GM19043 (cell line): ENCODE measurements around the gene SESN1.
"Not testable (repeated sequence)": the region's sequence is repeated elsewhere in the genome, so short reads cannot be mapped to it uniquely, and the experiment has no call there.

Source experiments
- ATAC-seq: cut with Tn5 transposase; IDR thresholded peaks from one replicate; pipeline ENCODE4 v1.9.1; 2021; ENCODE audit warnings: low read depth; ENCODE audit not compliant: unreplicated experiment

SESN1 gene

DNA sequence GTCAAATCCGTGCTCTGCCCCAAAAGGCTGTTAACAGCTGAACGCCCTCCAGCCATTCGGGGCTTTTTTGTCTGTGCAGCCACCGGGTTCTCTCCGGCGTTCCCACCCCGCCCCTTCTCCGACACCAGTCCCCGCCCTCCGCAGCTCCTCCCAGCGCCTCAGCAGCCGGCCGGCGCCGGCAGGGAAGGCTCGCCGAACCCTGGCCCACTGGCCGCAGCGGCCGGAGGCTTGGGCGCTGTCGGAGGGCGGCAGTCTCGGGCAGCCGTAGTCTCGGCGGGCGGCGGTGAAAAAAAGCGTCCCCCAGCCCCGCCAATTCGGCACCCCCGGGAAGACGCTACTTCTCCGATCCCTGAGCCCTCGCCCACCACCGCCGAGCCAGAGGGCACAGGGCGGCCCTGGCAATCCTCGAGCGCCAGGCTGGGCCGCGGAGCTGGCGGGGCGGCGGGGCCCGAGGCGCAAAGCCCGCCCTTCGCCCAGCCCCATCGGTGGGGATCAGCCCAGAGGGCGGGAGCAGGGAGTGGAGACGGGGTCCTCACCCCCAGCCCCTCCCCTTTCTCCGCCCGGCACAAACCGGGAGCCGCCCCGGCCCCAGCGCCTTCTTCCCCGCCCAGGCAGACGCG, at the start of gene SESN1:
Gene SESN1 (minus strand): TSS at position 431 of the 620 bp plus-strand sequence. CDS start 773 bp downstream, outside the sequence.
- peak; percentile 54 for ATAC-seq

DNA sequence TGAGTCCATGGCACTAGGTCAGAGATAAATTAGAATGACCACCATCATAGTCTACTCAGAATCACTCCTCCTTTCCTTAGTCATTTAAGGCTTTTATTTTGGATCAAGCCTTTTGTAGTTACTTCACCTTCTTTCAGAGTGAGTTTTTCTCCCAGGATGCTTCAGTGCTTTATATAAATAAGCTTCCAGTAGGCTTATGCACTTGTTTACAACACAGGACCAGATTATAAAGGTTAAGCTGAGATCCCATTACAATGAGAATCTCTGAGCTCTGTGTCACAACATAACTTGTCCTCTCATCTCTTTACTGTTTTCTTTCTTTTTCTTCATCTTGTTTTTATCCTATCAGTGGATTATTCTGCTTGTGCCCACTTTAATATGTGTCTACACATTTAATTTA, 48.5 kb upstream of the SESN1 start:
- no peak for ATAC-seq

DNA sequence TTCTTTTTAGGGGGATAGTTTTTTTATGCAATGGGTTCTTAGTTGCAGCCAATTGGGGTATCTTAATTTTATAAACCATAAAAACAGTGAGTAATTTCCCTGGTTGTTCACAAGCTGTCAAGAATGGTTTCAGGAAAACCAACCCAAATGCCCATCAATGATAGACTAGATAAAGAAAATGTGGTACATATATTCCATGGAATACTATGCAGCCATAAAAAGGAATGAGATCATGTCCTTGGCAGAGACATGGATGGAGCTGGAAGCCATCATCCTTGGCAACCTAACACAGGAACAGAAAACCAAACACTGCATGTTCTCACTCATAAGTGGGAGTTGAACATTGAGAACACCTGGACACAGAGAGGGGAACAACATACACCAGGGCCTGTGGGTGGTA, 47.4 kb upstream of the SESN1 start:
- not testable (repeated sequence) for ATAC-seq

DNA sequence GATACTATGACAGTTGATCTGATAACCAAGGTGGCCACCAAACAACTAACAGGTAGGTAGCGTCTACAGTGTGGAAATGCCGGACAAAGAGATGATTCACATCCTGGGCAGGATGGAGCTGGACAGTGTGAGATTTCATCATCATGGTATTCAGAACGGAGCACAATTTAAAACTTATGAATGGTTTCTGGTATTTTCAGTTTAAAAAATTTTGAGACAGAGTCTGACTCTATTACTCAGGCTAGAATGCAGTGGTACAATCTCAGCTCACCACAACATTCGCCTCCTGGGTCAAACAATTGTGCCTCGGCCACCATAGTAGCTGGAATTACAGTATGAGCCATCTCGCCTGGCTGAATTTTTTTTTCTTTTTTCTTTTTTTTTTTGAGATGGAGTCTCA, 44.5 kb upstream of the SESN1 start:
- no peak for ATAC-seq

DNA sequence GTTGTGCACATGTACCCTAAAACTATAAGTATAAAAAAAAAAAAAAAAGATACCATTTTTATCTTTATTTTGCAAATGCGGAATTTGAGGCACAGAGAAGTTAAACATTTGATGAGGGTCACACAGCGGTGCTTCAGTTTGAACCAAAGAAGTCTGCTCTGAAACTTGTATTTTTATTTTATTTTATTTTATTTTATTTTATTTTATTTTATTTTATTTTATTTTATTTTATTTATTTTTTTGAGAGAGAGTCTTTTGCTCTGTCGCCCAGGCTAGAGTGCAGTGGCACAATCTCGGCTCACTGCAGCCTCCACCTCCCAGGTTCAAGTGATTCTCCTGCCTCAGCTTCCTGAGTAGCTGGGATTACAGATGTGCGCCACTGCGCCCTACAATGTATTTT, 41.9 kb upstream of the SESN1 start:
- ATAC-seq: not testable (repeated sequence)

DNA sequence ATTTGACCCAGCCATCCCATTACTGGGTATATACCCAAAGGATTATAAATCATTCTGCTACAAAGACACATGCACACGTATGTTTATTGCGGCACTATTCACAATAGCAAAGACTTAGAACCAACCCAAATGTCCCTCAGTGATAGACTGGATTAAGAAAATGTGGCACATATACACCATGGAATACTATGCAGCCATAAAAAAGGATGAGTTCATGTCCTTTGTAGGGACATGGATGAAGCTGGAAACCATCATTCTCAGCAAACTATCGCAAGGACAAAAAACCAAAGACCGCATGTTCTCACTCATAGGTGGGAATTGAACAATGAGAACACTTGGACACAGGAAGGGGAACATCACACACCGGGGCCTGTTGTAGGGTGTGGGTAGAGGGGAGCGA, 41.4 kb upstream of the SESN1 start:
- not testable (repeated sequence) for ATAC-seq

DNA sequence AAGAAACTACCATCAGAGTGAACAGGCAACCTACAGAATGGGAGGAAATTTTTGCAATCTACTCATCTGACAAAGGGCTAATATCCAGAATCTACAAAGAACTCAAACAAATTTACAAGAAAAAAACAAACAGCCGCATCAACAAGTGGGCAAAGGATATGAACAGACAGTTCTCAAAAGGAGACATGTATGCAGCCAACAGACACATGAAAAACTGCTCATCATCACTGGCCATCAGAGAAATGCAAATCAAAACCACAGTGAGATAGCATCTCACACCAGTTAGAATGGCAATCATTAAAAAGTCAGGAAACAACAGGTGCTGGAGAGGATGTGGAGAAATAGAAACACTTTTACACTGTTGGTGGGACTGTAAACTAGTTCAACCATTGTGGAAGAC, 41.0 kb upstream of the SESN1 start:
- ATAC-seq: not testable (repeated sequence)

DNA sequence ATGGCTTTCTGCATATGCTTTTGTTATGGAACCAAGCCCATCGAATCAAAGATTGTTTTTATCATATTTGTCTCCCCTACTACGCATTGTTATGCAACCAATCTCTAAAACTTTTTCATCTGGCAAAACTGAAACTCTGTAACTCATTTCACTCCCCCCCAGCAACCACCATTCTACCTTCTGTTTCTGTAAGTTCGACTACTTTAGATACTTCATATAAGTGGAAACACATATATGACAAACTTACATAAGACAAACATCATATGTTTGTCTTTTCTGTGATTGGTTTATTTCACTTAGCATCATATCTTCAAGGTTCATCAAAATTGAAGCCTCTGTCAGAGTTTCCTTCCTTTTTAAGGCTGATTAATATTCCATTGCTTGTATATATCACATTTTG, 35.4 kb upstream of the SESN1 start:
- no peak for ATAC-seq

DNA sequence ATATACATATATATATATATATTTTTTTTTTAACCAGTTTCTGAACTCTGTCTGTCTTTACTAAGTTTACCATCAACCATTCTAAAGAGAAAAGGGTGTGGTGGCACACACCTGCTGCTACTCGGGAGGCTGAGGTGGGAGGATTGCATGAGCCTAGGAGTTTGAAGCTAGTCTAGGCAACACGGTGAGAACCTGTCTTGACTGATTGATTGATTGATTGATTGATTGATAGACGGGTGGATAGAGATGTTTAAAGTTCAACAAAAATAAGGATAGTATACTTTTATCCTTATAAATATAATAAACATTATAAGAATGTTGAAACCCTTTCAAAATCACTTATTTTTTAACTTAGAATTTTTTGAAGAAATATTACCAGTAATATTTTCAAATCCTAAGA, 30.9 kb upstream of the SESN1 start:
- ATAC-seq: no peak

DNA sequence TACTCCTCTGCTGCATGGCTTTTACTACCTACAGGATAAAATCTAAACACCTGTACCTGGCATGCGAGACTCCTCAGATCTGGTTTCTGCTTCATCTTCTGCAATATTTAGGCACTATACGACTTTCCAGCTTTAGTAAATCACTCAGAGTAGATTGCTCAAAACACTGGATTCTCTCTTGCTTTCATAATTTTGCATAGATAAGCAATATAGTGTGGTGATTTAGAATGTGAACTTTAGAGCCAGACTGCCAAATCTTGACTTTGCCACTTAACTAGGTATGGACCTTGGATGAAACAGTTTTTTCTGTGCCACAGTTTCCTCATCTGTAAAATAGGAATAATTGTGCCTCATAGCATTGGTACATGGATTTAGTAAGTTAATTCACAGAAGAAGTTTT, 29.6 kb upstream of the SESN1 start:
- ATAC-seq: no peak

DNA sequence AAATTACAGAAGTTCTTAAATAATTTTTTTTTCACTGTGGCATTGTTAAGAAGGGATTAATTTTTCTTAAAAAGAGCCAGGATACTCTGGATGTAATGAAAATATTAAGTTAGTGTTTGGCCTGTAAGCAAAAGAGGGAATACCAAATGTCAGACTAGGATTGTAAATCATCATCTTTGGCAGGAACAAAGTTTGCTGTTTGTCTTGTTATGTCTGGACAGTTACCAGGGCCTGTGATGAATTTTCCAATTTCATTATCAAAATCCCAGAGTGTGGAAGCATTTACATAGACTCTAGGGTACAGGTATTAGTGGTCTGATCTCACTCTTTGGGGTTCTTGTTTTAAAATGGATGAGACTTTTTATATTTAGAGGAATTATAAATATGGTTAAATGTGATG, 26.8 kb upstream of the SESN1 start:
- ATAC-seq: no peak

DNA sequence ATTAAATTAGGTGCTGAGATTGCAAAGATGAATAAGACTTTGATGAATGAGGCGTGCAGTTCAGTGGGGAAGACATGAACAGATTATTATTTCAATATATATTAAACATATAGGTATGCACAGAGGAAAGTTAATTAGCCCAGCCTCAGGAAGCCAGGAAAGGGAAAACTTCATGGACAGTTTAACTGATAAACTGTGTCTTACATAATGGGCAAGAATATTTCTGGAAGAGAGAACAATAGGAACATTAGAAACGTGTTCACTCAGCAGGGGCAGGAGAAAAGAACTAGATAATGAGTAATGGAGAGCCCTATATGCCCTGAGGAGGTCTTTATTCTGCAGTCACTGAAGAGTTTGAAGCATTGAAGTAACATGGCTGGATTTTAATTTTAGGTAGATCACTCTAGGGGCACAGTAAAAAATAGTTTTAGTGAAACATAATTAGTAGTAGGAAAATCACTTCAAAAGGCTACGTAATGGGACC, 24.3 kb upstream of the SESN1 start:
- no peak for ATAC-seq

DNA sequence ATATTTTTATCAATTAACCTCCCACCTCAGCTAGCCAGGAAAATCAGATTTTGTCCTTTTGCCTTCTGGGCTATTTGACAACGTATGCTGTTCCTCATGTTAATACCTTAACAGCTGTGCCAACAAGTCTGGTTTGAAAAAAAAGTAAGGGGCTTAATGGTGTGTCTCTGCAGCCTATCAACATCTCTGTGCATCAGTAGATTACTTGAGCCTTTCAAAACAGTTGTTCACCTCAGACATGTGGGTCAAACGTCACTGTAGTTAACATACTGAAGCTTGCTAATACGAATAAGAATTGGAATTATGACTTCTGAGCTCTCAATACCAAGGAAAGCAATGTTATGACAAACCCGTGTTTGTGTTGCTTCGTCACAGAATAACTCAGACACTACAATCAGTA, 23.7 kb upstream of the SESN1 start:
- no peak for ATAC-seq

DNA sequence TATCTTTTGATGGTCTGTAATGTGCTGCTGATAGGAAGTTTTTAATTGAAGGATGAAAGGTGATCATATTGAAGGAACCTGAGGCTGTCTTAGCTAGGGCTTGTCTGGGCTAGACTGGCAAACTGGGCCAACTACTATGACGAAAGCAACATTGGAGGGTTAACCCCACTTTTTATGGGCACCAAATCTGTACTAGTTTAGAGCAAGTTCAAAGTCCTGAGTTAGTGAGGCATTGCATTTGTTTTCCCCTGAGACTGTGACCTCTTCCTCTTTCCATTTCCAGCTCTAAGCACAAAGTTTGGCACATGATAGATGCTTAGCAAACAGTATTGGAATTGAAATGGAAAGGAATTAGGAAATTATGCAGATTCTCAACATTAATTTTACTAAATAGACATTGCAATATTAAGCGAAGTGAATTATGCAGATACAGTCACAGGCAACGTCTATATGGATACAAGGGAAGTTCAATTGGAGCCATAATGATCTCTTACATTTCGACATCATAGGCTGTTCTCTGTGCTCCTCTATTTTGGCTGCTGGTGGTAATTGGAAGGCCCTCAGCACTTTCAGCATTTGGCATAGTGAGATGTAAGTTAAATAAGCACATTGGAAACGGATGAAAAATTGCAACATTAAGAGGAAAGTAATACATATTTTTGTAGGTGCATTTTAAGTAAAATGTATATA, 22.8 kb upstream of the SESN1 start:
- ATAC-seq: no peak

DNA sequence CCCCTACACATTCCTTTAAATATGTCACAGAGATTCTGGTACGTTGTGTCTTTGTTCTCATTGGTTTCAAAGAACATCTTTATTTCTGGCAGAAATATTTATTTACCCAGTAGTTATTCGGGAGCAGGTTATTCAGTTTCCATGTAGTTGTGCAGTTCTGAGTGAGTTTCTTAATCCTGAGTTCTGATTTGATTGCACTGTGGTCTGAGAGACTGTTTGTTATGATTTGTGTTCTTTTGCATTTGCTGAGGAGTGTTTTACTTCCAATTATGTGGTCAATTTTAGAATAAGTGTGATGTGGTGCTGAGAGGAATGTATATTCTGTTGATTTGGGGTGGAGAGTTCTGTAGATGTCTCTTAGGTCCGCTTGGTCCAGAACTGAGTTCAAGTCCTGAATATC, 18.0 kb upstream of the SESN1 start:
- not testable (repeated sequence) for ATAC-seq

DNA sequence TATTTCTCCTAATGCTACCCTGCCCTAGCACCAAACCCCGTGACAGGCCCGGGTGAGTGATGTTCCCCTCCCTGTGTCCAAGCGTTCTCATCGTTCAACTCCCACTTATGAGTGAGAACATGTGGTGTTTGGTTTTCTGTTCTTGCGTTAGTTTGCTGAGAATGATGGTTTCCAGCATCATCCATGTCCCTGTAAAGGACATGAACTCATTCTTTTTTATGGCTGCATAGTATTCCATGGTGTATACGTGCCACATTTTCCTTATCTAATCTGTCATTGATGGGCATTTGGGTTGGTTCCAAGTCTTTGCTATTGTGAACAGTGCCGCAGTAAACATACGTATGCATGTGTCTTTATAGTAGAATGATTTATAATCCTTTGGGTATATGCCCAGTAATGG, 15.0 kb upstream of the SESN1 start:
- ATAC-seq: not testable (repeated sequence)

DNA sequence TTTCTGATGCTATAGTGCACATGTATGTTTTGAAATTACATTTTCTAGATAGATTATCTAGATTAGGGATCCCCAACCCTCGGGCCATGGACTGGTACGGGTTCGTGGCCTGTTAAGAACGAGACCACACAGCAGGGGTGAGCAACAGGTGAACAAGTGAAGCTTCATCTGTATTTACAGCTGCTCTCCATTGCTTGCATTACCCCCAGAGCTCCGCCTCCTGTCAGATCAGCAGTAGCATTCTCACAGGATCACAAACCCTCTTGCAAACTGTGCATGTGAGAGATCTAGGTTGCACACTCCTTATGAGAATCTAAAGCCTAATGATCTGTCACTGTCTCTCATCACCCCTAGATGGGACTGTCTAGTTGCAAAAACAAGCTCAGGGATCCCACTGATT, 11.0 kb upstream of the SESN1 start:
- no peak for ATAC-seq

DNA sequence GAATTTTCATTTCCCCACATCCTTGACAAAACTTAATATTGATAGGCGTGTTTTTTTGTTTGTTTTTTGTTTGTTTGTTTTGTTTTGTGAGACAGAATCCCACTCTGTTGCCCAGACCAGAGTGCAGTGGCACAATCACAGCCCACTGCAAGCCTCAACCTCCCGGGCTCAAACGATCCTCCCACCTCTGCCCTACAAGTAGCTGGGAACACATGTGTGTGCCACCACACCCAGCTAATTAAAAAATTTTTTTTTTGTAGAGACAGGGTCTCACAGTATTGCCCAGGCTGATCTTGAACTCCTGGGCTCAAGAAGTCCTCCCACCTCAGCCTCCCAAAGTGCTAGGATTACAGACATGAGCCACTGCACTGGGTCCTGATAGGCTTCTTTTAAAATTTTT, 9.9 kb upstream of the SESN1 start:
- ATAC-seq: no peak

DNA sequence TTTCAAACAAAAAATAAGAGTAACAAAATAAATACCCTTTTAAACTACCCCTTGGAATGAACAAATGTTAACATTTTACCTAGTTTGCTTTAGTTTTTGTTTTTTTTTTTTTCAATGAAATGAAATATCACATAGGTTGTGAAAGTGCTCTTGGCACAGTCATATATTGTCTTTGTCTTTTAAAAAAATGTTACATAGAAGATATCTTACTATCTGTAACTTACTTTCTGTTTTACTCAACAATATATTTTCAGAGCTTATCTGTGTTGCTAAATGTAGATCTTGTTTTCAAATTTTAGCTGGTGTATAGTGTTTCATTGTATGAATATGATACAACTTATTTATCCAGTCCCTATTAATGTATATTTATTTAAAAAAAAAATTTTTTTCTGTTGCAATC, 9.3 kb upstream of the SESN1 start:
- ATAC-seq: no peak

DNA sequence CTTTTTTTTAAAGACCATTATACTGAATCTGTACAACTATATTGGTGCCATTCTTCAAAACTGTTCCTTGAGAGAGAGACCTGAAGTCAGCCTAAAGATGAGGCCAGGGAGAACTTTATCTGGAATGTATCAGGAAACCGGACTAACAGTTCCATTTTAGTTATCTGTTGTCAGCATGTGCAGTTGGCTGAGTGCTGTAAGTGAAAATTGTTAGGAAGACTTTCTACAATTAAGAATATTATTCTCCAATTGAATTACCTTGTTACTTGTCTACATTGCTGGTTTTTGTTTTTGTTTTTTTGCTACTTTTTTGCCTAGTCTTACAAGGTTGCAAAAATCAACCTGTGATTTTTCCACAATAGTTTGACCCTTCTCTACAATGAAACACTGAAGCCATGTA, 8.1 kb upstream of the SESN1 start:
- no peak for ATAC-seq

DNA sequence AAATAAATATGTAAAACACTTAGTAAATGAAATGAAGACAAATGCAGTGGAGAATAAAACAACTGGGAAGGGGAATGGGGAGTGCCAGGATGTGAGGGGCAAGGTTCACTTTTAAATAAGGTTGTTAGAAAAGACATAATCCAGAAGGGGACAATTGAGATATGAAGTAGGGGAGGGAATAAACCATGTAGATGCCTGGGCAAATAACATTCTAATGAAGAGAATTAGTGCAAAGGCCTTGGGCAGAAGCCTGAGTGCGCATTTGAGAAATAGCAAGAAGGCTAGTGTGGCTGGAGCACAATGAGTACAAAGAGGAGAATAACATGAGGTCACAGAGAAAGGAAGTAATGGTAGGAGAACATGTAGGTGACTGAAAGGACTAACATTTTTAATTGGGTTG, 3.0 kb upstream of the SESN1 start:
- ATAC-seq: no peak

DNA sequence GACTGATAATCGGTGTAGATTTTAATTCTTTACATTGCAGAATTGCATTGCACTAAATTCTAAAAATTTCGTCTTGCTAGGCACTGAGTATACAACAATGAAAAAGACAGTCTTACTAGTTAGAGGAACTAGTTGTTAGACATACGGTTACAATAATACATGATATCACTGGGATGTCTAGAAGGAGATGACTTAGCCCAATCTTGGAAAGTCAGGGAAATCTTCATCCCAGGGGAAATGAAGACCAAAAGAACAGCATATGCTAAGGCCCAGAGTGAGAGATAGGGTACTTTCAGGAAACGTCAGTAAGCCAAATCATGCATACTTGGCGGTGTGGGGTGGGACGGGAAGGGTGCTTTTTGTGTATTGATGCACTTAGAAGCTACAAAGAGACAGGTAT, 1.6 kb upstream of the SESN1 start:
- no peak for ATAC-seq

DNA sequence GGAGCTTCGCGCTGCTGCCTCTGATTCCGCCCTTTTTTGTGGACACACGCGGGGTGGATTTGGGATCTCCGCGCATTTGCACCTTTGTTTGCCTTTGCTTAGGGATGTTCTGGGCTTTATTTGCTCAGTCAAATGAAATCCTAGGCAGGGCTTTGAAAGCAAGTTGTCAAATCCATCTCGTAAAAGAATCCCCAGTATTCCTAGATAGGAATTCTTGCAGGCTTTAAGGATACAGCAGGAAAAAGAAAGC, 1.1 kb upstream of the SESN1 start:
- no peak for ATAC-seq
